K562 treated with DMSO at 1 percent for 4 hours (cell line): ENCODE results near the gene SNRNP25. TPM values are rescaled to one million over a fixed set of nuclear protein-coding genes. Genes with fewer than 3 reads are reported as not detected.

Source experiments
- total RNA-seq: library from RNA; unstranded; fragments of 300-600 nt; gene quantifications from 2 replicates; pipeline ENCODE4 v1.2.3, GENCODE V29; 2022; ENCODE audit not compliant: insufficient read depth

The SNRNP25 gene
- 58.5 and 73.6 TPM in 2 replicates for total RNA-seq

DNA sequence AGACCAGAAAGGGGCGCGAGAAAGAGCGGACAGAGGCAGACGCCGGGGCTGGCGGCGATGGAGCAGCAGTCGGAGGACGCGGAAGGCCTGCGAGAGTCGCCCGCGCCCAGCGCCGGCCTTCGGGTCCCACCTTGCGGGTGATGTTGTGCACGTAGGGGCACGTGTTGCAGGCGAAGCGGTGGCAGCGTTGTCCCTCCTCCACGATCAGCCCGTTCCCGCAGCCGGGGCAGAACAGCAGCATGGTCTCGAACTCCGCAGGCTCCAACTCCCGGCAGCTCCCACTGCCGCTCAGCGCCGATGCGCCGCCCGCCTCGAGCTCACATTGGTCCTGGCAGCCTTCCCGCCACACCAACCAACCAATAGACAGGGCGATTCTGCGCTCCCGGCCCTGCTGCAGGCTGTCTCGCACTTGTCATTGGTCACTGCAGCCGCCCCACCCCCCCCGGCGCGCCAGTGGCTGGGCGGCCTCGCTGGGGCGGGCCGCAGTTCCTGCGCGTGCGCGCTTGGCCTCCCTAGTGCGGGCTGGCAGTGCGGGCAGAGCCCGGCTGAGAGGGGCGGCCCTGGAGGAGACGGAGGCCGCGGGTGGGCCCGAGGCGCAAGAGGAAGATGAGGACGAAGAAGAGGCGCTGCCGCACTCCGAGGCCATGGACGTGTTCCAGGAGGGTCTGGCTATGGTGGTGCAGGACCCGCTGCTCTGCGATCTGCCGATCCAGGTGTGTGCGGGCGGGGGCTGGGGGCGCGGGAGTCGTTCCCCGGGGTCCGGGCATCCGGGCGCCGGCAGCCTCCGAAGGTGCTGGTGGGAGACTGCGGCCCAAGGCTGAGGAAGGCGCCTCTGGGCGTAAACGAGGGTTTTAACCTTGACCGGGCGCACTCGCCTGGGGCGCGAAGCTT, at the start of gene SNRNP25, which contains the start of gene POLR3K:
Gene SNRNP25, plus strand, starts transcription at position 483 of the 891 bp plus-strand sequence. Its CDS starts 189 bp downstream, at position 672.
Gene POLR3K, minus strand, starts transcription at position 263 of the 891 bp plus-strand sequence. Its CDS starts 22 bp downstream, at position 241.

GRCh38 chr16:72561-73548, 19.2 kb downstream of the SNRNP25 start, which contains the start of gene RHBDF1:
TSS of gene RHBDF1 (minus strand) at chr16:72631. CDS start at chr16:65015, 7,616 bp downstream.

GRCh38 chr16:77807-78443, 24.3 kb downstream of the SNRNP25 start, which contains the start of gene MPG:
TSS of gene MPG (plus strand) at chr16:78225. CDS start at chr16:78310, 85 bp downstream.

Other genes with a start within 250 kb of the SNRNP25 start
- gene POLR3K, start 220 bp upstream of the SNRNP25 start, total RNA-seq, result 32.7 and 37.3 TPM in 2 replicates
- gene RHBDF1, start 18.8 kb downstream of the SNRNP25 start, total RNA-seq, result 5.6 and 7.5 TPM in 2 replicates
- gene MPG, start 24.4 kb downstream of the SNRNP25 start, total RNA-seq, result 118 and 129 TPM in 2 replicates
- gene NPRL3, start 84.8 kb downstream of the SNRNP25 start, total RNA-seq, result 43.9 and 58.2 TPM in 2 replicates
- gene HBZ, start 98.8 kb downstream of the SNRNP25 start, total RNA-seq, result 123 and 148 TPM in 2 replicates
- gene HBM, start 112.2 kb downstream of the SNRNP25 start, total RNA-seq, result not detected in 2 replicates
- gene HBA2, start 119.0 kb downstream of the SNRNP25 start, total RNA-seq, result 142 and 148 TPM in 2 replicates
- 686 and 796 TPM in 2 replicates for gene HBA1, start 122.9 kb downstream of the SNRNP25 start, total RNA-seq
- 73.8 and 75.2 TPM in 2 replicates for gene HBQ1, start 126.6 kb downstream of the SNRNP25 start, total RNA-seq
- 28.5 and 37.4 TPM in 2 replicates for gene LUC7L, start 175.6 kb downstream of the SNRNP25 start, total RNA-seq
- gene FAM234A, start 181.0 kb downstream of the SNRNP25 start, total RNA-seq, result 74.0 and 87.1 TPM in 2 replicates
- gene RGS11, start 222.1 kb downstream of the SNRNP25 start, total RNA-seq, result not detected in 2 replicates
- gene ARHGDIG, start 226.8 kb downstream of the SNRNP25 start, total RNA-seq, result not detected in 2 replicates
- gene PDIA2, start 229.3 kb downstream of the SNRNP25 start, total RNA-seq, result not detected in 2 replicates